Hepatocyte (in vitro differentiated cells): Measurements from ENCODE around the gene AGT. TPM values are rescaled to one million over a fixed set of nuclear protein-coding genes. Genes with fewer than 3 reads are reported as not detected.

ENCODE experiments used
- DNase-seq: peaks from one replicate; pipeline ENCODE4 v3.0.0-alpha.2; 2016; ENCODE audit warnings: low spot score
- H2AFZ ChIP-seq: fragments of 200-600 bp; sonication (generic); 2 replicates; pipeline ENCODE4 v1.6.0; 2016; ENCODE audit warnings: antibody characterized with exemption, mild to moderate bottlenecking
- H3K27ac ChIP-seq: fragments of 200-600 bp; sonication (generic); 2 replicates; pipeline ENCODE4 v1.5.1; 2016; ENCODE audit warnings: mild to moderate bottlenecking
- H3K27me3 ChIP-seq: fragments of 200-600 bp; sonication (generic); 2 replicates; pipeline ENCODE4 v1.6.1; 2016
- H3K36me3 ChIP-seq: fragments of 200-600 bp; sonication (generic); replicated peaks from 2 replicates; pipeline ENCODE4 v1.5.1; 2016; ENCODE audit warnings: low read depth; ENCODE audit not compliant: insufficient read depth
- H3K4me1 ChIP-seq: fragments of 200-600 bp; sonication (generic); 2 replicates; pipeline ENCODE4 v1.5.1; 2016; ENCODE audit warnings: mild to moderate bottlenecking, moderate library complexity; ENCODE audit not compliant: insufficient read depth
- H3K4me2 ChIP-seq: fragments of 200-600 bp; sonication (generic); 2 replicates; pipeline ENCODE4 v1.6.0; 2016
- H3K4me3 ChIP-seq: fragments of 200-600 bp; sonication (generic); 2 replicates; pipeline ENCODE4 v1.5.1; 2016; ENCODE audit warnings: mild to moderate bottlenecking
- H3K79me2 ChIP-seq: fragments of 200-600 bp; sonication (generic); 2 replicates; pipeline ENCODE4 v1.6.0; 2017; ENCODE audit warnings: mild to moderate bottlenecking
- H3K9me2 ChIP-seq: fragments of 200-600 bp; sonication (generic); replicated peaks from 2 replicates; pipeline ENCODE4 v1.6.0; 2017; ENCODE audit warnings: mild to moderate bottlenecking; ENCODE audit not compliant: insufficient read depth
- H3K9me3 ChIP-seq: fragments of 200-600 bp; sonication (generic); 2 replicates; pipeline ENCODE4 v1.5.1; 2016; ENCODE audit warnings: low read depth, mild to moderate bottlenecking
- H4K20me1 ChIP-seq: fragments of 200-600 bp; sonication (generic); 2 replicates; pipeline ENCODE4 v1.6.0; 2016; ENCODE audit warnings: mild to moderate bottlenecking; ENCODE audit not compliant: insufficient read depth, poor library complexity, severe bottlenecking
- EZH2 ChIP-seq: fragments of 200-600 bp; sonication (generic); IDR thresholded peaks from 2 replicates; pipeline ENCODE4 v1.6.1; 2016; ENCODE audit warnings: antibody characterized with exemption, mild to moderate bottlenecking, borderline replicate concordance
- EZH2phosphoT487 ChIP-seq: fragments of 200-600 bp; sonication (generic); IDR thresholded peaks from one replicate; pipeline ENCODE4 v1.6.1; 2018; ENCODE audit warnings: antibody characterized with exemption, mild to moderate bottlenecking, low read depth, moderate library complexity; ENCODE audit not compliant: unreplicated experiment, severe bottlenecking
- WGBS: methylation state at CpG from one replicate; pipeline ENCODE4 v1.1.6; 2016; ENCODE audit warnings: low lambda C conversion rate; ENCODE audit errors: missing lambda C conversion rate; 5-methylcytosine and 5-hydroxymethylcytosine counted together
- polyA plus RNA-seq: library from polyadenylated mRNA; unstranded; fragments of >200 nt; fragmentation: Nextera tagmentation; extraction: Ambion mirVana; gene quantifications from 2 replicates; pipeline ENCODE4 v1.2.1, GENCODE V29; 2016
- total RNA-seq: library from RNA; depleted of rRNA; stranded (reverse); fragments of >200 nt; gene quantifications from 2 replicates; pipeline ENCODE4 v1.2.3, GENCODE V29; 2014
- TF ChIP-seq, protein P1 (sequence below): fragments of 200-600 bp; sonication (generic); IDR thresholded peaks from 2 replicates; pipeline ENCODE4 v1.5.1; 2016; ENCODE audit warnings: antibody characterized with exemption, mild to moderate bottlenecking; ENCODE audit not compliant: poor library complexity

AGT gene
- total and polyA plus RNA-seq, 2 experiments from 2014 or later, result 476 to 583 TPM

DNA sequence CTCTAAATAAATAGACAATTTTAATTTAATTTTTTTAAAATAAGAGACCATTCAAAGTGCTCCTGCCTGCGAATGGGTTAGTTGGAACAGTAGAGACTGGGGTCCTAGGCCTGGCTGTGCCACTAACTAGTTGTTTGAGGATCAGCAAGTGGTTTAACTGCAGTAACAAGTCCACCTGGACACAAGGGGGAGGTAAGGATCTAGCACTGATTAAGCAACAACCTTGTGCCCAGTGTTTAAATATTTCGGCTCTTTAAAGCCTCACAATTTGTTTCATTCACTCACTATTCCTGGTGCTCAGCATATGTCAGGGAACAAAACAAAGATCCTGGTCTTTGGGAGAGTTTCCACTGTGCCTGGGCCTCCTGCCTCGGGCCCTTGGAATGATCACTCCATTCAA, 1.6 kb upstream of the AGT start:
- Histone ChIP-seq H3K27me3 (no peaks in the 10 kb centered on the region), H3K4me1 (peaks cover 23% of the 10 kb centered on the region), H3K36me3 (no peaks in the 10 kb centered on the region), H3K27ac (peak overlapping the region; percentile 80), H3K4me2 (no peak overlapping the region), H3K79me2 (peaks cover 5% of the 10 kb centered on the region), H3K9me2 (no peaks in the 10 kb centered on the region), H3K9me3 (no peaks in the 10 kb centered on the region), H4K20me1 (no peaks in the 10 kb centered on the region), H2AFZ (no peak overlapping the region), H3K4me3 (no peak overlapping the region)
- TF ChIP-seq EZH2phosphoT487, result no peak
- TF ChIP-seq EZH2, result no peak
- TF ChIP-seq, protein P1, sequence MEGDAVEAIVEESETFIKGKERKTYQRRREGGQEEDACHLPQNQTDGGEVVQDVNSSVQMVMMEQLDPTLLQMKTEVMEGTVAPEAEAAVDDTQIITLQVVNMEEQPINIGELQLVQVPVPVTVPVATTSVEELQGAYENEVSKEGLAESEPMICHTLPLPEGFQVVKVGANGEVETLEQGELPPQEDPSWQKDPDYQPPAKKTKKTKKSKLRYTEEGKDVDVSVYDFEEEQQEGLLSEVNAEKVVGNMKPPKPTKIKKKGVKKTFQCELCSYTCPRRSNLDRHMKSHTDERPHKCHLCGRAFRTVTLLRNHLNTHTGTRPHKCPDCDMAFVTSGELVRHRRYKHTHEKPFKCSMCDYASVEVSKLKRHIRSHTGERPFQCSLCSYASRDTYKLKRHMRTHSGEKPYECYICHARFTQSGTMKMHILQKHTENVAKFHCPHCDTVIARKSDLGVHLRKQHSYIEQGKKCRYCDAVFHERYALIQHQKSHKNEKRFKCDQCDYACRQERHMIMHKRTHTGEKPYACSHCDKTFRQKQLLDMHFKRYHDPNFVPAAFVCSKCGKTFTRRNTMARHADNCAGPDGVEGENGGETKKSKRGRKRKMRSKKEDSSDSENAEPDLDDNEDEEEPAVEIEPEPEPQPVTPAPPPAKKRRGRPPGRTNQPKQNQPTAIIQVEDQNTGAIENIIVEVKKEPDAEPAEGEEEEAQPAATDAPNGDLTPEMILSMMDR, result peak; percentile 15
- DNase-seq, result no peak
- WGBS, result 56% methylated on average over 3 of the region's 3 CpGs

DNA sequence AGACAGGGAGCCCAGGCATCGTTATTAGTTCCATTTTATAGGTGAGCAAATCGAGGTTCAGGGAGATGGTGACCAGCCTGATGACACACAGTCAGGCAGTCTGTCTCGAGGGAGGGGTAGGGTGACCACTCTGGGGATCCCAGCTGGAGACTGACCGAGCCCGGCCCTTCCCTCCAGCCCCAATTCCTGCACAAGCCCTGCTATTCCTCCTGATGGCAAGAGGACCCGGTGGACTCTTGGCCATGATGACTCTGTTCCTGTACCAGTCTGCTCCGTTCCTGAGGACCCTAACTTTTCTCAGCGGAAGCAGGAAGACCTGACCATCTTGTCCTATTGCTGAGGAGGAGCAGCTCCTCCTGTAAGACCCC, 391 bp downstream of the AGT start:
- DNase-seq, result no peak
- WGBS, result 87% methylated on average over 8 of the region's 8 CpGs
- peak overlapping the region; percentile 55 for H3K4me2 ChIP-seq

DNA sequence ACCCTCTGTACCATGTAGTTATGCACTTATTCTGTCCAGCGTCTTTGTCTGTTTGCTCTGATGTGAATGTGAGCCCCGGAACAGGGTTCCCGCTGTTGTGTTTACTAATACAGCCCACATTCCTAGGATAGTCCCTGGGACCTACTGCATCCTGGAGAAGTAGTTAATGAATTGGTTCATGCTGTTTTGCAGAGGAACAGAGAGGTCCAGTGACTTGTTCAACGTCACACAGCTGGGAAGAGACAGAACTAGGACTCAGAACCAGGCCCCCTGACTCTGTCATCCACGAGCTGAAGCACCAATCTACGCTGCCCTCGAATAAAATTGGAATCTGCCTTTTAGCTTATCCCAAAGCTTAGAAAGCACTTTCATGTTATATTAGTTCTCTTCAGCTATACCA, 784 bp downstream of the AGT start:
- Histone ChIP-seq H3K9me2 (no peaks in the 10 kb centered on the region), H3K4me1 (peaks cover 30% of the 10 kb centered on the region), H3K36me3 (no peaks in the 10 kb centered on the region), H3K4me3 (no peak overlapping the region), H3K27me3 (no peaks in the 10 kb centered on the region), H4K20me1 (no peaks in the 10 kb centered on the region), H3K27ac (peak overlapping the region; percentile 80), H2AFZ (no peak overlapping the region), H3K4me2 (peak overlapping the region; percentile 55), H3K9me3 (no peaks in the 10 kb centered on the region), H3K79me2 (peaks cover 5% of the 10 kb centered on the region)
- DNase-seq, result no peak
- WGBS, result 63% methylated on average over 7 of the region's 7 CpGs
- TF ChIP-seq EZH2 (no peak), EZH2phosphoT487 (no peak)
- TF ChIP-seq, protein P1, result no peak

More for the DNA sequence above, 391 bp downstream of the AGT start:
- no peak overlapping the region for H3K4me3 ChIP-seq
- peaks cover 27% of the 10 kb centered on the region for H3K4me1 ChIP-seq
- H4K20me1 ChIP-seq, result no peaks in the 10 kb centered on the region
- H3K36me3 ChIP-seq, result no peaks in the 10 kb centered on the region
- H3K27ac ChIP-seq, result peak overlapping the region; percentile 80
- H3K9me3 ChIP-seq, result no peaks in the 10 kb centered on the region
- H2AFZ ChIP-seq, result no peak overlapping the region
- H3K27me3 ChIP-seq, result no peaks in the 10 kb centered on the region
- TF ChIP-seq EZH2phosphoT487 (no peak), EZH2 (no peak)
- TF ChIP-seq, protein P1, result no peak
- peaks cover 5% of the 10 kb centered on the region for H3K79me2 ChIP-seq
- H3K9me2 ChIP-seq, result no peaks in the 10 kb centered on the region

DNA sequence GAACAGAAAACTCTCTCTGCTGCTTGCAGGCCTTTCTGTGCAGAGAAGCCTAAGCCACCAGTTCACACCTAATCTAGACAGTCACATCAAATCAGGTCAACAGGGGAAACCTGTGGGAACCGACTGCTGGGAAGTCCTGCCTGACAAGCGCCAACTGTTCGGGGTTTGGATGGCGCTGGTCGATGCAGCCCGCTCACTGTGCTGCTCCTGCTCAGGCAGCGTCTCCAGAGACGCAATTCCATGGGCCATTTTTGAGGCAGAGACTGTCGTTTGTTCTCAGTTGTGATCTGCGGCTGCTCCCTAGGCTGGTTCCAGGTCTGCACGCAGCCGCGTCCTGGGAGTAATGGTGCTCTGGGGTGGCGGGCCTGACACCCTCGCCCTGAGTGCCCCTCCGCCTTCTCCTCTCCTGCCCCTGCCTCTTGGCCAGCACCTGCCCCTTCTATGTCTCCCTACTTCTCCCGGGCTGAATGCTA, 1.4 kb downstream of the AGT start:
- H3K36me3 ChIP-seq, result no peaks in the 10 kb centered on the region
- TF ChIP-seq EZH2, result no peak
- TF ChIP-seq, protein P1, result no peak
- TF ChIP-seq EZH2phosphoT487, result no peak
- peaks cover 32% of the 10 kb centered on the region for H3K4me1 ChIP-seq
- no peaks in the 10 kb centered on the region for H3K27me3 ChIP-seq
- H3K79me2 ChIP-seq, result peaks cover 5% of the 10 kb centered on the region
- no peaks in the 10 kb centered on the region for H3K9me2 ChIP-seq
- no peak overlapping the region for H3K4me3 ChIP-seq
- WGBS, result 93% methylated on average over 17 of the region's 17 CpGs
- H3K9me3 ChIP-seq, result no peaks in the 10 kb centered on the region
- H2AFZ ChIP-seq, result no peak overlapping the region
- H3K27ac ChIP-seq, result peak overlapping the region; percentile 80
- DNase-seq, result no peak
- no peaks in the 10 kb centered on the region for H4K20me1 ChIP-seq
- peak overlapping the region; percentile 55 for H3K4me2 ChIP-seq
